Mammary microvascular endothelial cell (primary cell): Measurements from ENCODE around the gene PNLIPRP2. TPM values are rescaled to one million over a fixed set of nuclear protein-coding genes. Genes with fewer than 3 reads are reported as not detected.

Experiments
- total RNA-seq: library from RNA; depleted of rRNA; stranded (reverse); fragments of >200 nt; gene quantifications from 2 replicates; pipeline ENCODE4 v1.2.3, GENCODE V29; 2015

PNLIPRP2 gene
- total RNA-seq, result not detected in 2 replicates

DNA sequence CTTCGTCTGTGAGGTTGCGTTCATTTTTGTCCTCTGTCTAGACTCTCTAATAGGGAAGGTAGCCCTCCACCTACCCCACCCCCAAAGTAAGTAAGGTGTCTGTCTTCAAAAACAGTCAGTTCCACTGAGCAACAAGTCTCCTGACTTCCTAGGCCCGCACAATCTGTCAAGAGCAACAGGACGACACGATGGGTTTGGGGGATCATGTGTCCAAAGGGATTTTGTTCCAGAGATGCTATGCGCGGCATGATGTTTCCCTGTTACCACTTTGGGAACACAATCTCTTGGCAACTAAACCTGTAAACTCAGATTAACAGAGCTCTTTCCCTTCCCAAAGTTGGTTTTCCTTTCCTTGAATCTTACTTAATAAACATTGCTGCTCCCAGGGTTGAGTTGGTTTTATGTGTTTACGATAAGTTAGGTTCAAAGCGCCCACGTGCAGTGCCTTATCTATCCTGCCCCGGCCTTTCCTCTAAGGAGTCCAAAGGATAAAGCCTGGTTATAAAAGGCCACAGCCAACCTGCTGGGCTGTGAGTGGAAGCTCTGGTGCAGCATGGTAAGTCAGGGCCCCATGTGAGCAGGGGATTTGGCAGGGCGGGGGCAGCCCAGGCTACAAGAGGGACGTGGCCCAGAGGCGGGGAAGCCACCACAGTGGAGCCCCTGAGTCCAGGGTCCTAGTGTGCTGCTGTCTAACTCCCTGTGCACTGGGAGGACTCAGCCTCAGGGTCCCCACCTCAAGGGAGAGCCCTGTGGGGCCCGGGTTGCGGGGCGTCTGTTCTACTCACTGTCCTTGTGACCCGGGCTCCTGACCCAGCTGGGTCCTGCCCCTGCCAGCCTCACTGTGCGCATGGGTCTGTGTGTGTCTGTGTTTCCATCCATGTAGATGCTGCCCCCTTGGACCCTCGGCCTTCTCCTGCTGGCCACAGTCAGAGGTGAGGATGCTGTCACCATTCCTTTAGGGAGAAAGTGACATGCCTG, at the start of gene PNLIPRP2:
Gene PNLIPRP2, plus strand, starts transcription at position 531 of the 978 bp plus-strand sequence.

DNA sequence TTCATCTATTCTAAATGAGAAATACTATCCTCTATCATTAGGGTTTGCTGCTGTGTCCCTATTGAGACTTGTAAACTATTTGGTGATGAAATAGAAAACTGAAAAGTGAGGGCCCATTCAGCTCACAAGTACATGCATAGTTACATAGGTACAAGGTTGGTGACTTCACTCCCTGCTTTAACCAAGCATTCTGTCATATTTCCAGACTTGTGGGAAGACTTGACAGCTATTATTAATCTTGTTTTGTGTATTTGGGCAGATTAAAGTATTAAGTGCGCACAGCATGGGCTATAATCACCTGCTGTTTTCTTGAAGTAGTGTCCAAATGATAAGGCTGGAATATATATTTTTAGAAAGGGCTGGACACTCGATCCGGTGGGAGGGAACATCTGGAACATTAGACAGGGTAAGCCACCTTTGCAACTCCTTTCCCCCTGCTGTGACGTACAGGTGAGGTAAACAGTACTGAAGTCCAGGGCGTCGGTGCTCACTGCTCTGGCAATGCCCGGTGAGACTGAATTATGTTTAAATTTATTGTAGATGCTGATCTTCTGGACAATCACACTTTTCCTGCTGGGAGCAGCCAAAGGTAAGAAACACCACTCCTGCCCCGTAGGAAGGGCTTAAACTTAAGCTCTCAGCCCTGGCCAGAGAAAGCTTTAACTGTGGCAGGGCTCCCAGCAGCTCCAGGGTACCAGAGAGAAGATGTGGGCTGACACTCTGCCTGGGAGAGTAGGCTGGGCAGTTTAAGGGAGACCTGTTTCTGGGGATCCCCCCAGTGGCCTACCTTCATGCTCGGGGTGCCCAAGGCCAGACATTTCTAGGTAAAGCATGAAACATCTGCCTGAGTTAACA, 29.9 kb upstream of the PNLIPRP2 start, which contains the start of gene PNLIPRP1:
Gene PNLIPRP1, plus strand, starts transcription at position 370 of the 855 bp plus-strand sequence. Its CDS starts 171 bp downstream, at position 541.

Other genes starting within 250 kb of the PNLIPRP2 start
- not detected in 2 replicates for gene PNLIPRP3, start 193.1 kb upstream of the PNLIPRP2 start, total RNA-seq
- not detected in 2 replicates for gene PNLIP, start 75.0 kb upstream of the PNLIPRP2 start, total RNA-seq
- not detected in 2 replicates for gene PNLIPRP1, start 30.0 kb upstream of the PNLIPRP2 start, total RNA-seq
- under 0.01 and 0.05 TPM in 2 replicates for gene HSPA12A, start 121.6 kb downstream of the PNLIPRP2 start, total RNA-seq
- not detected in 2 replicates for gene ENO4, start 228.5 kb downstream of the PNLIPRP2 start, total RNA-seq